Measurements from ENCODE around the gene SF3B3. TPM values are rescaled to one million over a fixed set of nuclear protein-coding genes. Genes with fewer than 3 reads are reported as not detected.

Gene SF3B3
- total and polyA plus RNA-seq, 2 of the 13 experiments (the other 11 are each of a cell fraction or from before 2014, with no cell fraction given) = 157 to 500 TPM

DNA sequence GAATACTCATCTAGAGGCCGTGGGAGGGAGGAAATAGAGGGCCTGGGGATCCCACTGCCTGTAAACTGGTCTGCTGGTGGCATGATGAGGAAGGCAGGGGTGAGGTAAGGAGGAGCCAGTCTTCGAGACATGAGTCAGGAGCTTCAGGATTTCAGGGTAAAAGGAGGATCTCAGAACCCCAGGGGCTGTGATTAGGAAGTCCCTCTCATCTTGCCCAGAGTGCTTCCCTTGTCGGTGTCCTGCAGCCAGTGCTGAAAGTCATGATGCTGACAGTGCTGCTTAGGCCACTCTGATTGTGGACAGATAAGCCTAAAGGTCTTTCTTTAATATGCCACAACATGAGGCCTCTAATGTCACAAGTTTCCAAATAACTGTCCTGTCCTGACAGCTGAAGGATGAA lies 29.8 kb upstream of the SF3B3 start (continued):
- TF ChIP-seq FOXK1 (CRISPR knock-in tag; IDR thresholded peaks at IDR 0.05; ENCODE audit: borderline replicate concordance, low read depth) (no peak), POLR2G (IDR thresholded peaks at IDR 0.05; ENCODE audit: low read depth, low read length) (no peak), ZNF558 (CRISPR knock-in tag; IDR thresholded peaks at IDR 0.05; ENCODE audit: borderline replicate concordance) (no peak), GLI4 (CRISPR knock-in tag; IDR thresholded peaks at IDR 0.05; ENCODE audit: borderline replicate concordance) (no peak), NKX3-1 (CRISPR knock-in tag; IDR thresholded peaks at IDR 0.05) (no peak), ZNF160 (CRISPR knock-in tag; IDR thresholded peaks at IDR 0.05) (no peak), SOX5 (CRISPR knock-in tag; IDR thresholded peaks at IDR 0.05; ENCODE audit: borderline replicate concordance) (no peak)

DNA sequence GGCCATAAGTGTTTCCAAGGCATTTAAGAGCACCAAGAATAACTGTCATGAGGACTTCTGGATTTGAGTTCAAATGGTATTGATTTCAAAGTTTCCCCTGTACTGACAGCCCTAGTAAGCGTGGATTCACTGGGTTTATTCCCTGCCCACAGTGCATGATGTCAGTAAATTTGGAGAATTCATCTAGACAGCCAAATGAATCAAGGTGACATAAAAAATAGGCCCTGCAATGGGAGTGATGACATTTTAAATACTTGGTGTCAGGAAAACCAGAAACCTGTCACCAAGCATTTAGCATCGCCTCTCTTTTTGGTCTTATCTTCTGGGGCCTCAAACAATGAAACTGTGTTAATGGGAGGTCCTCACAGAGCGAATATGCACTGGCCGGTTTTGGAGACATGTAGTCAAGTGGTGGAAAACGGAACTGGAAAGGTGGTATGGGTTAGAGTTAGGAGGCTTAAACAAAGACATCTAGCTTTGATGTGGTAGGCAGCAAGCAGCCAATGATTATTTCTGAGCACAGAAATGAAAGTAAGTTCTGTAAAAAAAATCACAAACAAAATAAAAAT lies 29.3 kb upstream of the SF3B3 start:
- Histone ChIP-seq H3K4me3 (replicated peaks in 1 of 3; ENCODE audit: insufficient read depth in 1 of 3, low read depth in 2 of 3, low read length in 3 of 3) (no peak overlapping the region), H3K9ac (ENCODE audit: insufficient read depth, low read depth, low read length) (no peak overlapping the region), H3K36me3 (replicated peaks in 1 of 2; ENCODE audit: control insufficient read depth in 1 of 2, insufficient read depth in 2 of 2, low read length in 2 of 2) (peaks cover 23 to 70% of the 10 kb centered on the region in 2 experiments), H3K4me1 (ENCODE audit: insufficient read depth, low read length) (no peaks in the 10 kb centered on the region), H3K27ac (ENCODE audit: extremely low read length, insufficient read depth, low read length) (no peak overlapping the region), H3K9me3 (ENCODE audit: low read length) (no peaks in the 10 kb centered on the region), H4K20me1 (ENCODE audit: insufficient read depth, low read length) (no peaks in the 10 kb centered on the region), H2AFZ (ENCODE audit: low read length) (no peak overlapping the region), H3K27me3 (ENCODE audit: control insufficient read depth in 1 of 2, insufficient read depth in 2 of 2, low read length in 2 of 2) (no peaks in the 10 kb centered on the region), H3K79me2 (ENCODE audit: insufficient read depth, low read length) (no peaks in the 10 kb centered on the region), H3K4me2 (ENCODE audit: low read depth, low read length) (no peak overlapping the region)
- FAIRE-seq (no peak), DNase-seq (ENCODE audit: low spot score) (no peak), ATAC-seq (no peak)
- CTCF ChIA-PET (ENCODE audit: low intra/inter-chr PET ratio, low total read pairs) = no interaction called here
- intact Hi-C loops (cut with micrococcal nuclease; ENCODE audit: unreplicated experiment) = no loop called here
- TF ChIP-seq, protein P1, sequence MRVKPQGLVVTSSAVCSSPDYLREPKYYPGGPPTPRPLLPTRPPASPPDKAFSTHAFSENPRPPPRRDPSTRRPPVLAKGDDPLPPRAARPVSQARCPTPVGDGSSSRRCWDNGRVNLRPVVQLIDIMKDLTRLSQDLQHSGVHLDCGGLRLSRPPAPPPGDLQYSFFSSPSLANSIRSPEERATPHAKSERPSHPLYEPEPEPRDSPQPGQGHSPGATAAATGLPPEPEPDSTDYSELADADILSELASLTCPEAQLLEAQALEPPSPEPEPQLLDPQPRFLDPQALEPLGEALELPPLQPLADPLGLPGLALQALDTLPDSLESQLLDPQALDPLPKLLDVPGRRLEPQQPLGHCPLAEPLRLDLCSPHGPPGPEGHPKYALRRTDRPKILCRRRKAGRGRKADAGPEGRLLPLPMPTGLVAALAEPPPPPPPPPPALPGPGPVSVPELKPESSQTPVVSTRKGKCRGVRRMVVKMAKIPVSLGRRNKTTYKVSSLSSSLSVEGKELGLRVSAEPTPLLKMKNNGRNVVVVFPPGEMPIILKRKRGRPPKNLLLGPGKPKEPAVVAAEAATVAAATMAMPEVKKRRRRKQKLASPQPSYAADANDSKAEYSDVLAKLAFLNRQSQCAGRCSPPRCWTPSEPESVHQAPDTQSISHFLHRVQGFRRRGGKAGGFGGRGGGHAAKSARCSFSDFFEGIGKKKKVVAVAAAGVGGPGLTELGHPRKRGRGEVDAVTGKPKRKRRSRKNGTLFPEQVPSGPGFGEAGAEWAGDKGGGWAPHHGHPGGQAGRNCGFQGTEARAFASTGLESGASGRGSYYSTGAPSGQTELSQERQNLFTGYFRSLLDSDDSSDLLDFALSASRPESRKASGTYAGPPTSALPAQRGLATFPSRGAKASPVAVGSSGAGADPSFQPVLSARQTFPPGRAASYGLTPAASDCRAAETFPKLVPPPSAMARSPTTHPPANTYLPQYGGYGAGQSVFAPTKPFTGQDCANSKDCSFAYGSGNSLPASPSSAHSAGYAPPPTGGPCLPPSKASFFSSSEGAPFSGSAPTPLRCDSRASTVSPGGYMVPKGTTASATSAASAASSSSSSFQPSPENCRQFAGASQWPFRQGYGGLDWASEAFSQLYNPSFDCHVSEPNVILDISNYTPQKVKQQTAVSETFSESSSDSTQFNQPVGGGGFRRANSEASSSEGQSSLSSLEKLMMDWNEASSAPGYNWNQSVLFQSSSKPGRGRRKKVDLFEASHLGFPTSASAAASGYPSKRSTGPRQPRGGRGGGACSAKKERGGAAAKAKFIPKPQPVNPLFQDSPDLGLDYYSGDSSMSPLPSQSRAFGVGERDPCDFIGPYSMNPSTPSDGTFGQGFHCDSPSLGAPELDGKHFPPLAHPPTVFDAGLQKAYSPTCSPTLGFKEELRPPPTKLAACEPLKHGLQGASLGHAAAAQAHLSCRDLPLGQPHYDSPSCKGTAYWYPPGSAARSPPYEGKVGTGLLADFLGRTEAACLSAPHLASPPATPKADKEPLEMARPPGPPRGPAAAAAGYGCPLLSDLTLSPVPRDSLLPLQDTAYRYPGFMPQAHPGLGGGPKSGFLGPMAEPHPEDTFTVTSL (CRISPR knock-in tag; IDR thresholded peaks at IDR 0.05; ENCODE audit: borderline replicate concordance) = no peak
- TF ChIP-seq TBL1XR1 (IDR thresholded peaks at IDR 0.05; ENCODE audit: borderline replicate concordance, low read length, partially characterized antibody) = no peak
- TF ChIP-seq SMARCE1 (IDR thresholded peaks at IDR 0.05; ENCODE audit: borderline replicate concordance) = no peak
- TF ChIP-seq KAT2B (IDR thresholded peaks at IDR 0.05; ENCODE audit: borderline replicate concordance, low read depth, low read length) = no peak
- TF ChIP-seq NFKB2 (CRISPR knock-in tag; IDR thresholded peaks at IDR 0.05; ENCODE audit: borderline replicate concordance) = no peak
- TF ChIP-seq ZNF83 (CRISPR knock-in tag; IDR thresholded peaks at IDR 0.05; ENCODE audit: borderline replicate concordance) = no peak
- TF ChIP-seq ZNF446 (CRISPR knock-in tag; IDR thresholded peaks at IDR 0.05) = no peak
- TF ChIP-seq PAWR (CRISPR knock-in tag; IDR thresholded peaks at IDR 0.05; ENCODE audit: borderline replicate concordance) = no peak
- TF ChIP-seq ZNF460 (CRISPR knock-in tag; IDR thresholded peaks at IDR 0.05; ENCODE audit: borderline replicate concordance) = no peak
- TF ChIP-seq CREM (IDR thresholded peaks at IDR 0.05) = no peak
- TF ChIP-seq CREM (CRISPR knock-in tag; IDR thresholded peaks at IDR 0.05) = no peak
- POLR2A ChIA-PET = no interaction called here
- no TSS peak for BruUV-seq (replicated peaks)
- WGBS (ENCODE audit: low lambda C conversion rate) = 90% methylated on average over 5 of the region's 5 CpGs
- in situ Hi-C loops (cut with HindIII; ENCODE audit: extremely low pct_ligation_motif_present, low pct_unique_long_range_greater_than_20kb) = no loop called here
